RCC 7860 (cell line): ENCODE results near the gene ODC1.
"Not testable (repeated sequence)": the region's sequence is repeated elsewhere in the genome, so short reads cannot be mapped to it uniquely, and the experiment has no call there.

ENCODE experiments used
- DNase-seq: peaks from one replicate; pipeline ENCODE4 v3.0.0-alpha.2; 2015; ENCODE audit warnings: low spot score
- FAIRE-seq: peaks from 2 replicates; lab custom pipeline; 2012; peaks lifted over from hg19 to GRCh38; lab: Jason Lieb, UNC

Gene ODC1

DNA sequence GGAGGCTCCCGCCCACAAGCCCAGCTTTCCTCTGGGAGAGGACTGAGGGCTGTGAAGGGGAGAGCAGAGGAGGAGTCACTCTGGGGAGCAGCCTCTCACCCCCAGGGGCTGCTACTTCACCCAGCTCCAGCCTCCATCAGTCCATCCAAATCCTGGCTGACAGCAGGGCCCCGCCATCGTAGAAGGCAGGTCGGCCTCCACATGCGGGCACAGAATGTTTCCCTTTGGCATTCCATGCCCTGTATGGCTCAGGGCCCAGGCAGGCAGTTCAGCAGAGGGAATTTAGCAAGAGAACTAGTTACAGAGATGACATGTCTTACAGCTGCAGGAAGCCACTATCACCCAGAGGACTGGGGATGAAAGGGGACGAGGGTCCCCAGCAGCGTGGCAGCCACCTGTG, 6.4 kb upstream of the ODC1 start:
- no peak for DNase-seq
- no peak for FAIRE-seq

DNA sequence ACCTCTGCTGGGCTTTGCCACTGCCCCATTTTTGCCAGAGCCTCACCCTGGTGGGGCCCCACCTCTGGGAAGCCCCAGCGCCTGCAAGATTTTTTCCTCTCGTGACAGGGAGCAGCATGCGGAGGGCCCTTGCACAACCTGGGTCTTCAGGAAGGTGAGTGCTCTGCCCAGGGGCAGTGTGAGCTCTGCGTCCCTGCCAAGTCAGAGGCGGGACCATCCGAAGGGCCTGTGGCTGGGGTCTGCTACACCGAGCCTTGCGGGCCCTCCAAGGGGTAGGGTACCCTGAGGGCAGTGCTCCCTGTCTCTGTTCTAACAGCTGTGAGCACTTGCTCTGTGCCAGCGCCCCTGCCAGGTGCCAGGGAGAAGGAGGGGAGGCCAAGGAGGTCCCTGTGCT, 5.8 kb upstream of the ODC1 start:
- no peak for DNase-seq
- FAIRE-seq = no peak

DNA sequence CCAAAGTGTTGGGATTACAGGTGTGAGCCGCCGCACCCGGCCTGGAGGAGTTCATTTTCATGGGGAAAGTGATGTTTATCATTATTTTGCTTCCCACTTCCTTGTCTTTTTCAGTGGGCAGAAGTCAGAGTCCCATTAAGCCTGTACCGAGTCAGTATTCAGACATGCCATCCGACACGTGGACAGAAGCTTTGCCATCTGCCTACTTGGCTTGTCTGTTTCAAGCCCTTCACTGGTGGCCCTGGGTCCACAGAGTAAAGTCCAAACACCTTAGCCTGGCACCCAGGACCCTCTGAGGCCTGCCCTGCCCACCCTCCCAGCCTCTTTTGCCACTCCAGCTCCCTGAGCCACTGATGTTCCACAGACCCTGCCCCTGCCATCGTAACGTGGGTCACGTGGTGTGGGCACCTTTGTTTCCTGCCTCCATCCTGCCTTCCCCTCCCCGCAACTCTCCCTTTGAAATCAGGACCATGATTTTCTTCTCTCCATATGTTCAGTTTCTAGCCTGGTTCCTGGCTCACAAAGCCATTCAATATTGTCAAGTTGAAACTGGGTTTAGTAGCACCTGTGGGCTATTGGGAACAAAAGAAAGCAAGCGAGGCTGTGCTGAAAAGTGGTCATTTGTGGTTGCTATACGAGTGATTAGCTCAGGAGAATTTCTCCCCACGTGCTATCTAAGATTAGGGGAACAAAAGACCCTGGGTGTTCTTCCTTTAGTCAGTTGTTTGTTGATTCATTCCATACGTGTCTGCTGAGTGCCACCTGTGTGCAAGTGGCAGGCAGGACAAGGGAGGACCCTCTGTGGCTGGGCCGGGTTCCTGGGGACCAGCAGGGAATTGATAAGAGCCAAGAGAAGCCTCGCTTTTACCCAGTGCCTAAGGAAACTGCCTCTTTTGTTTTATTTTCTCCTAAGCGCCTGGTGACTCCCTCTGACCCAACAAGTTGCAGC, 5.1 kb upstream of the ODC1 start:
- DNase-seq (no peak), FAIRE-seq (no peak)

DNA sequence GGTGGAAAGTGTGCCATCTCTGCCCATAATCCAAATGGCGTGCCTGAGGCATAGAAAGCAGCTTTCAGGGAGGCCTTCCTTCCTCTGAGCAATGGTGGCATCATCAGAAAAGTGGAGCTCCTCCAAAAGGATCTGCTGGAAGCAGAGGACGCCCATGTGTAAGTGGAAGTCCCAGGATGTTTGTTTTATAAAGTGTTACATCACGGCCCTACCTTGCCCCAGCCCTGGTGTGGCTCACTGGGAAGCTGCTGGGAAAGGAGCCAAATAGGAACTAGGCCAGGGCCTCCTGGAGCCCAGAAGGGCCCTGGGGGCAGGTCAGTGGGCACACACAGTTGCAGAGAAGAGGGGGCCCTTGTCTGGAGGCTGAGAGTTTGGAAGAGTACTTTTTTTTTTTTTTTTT, 4.2 kb upstream of the ODC1 start:
- peak; percentile 73 for FAIRE-seq
- peak; percentile 89 for DNase-seq

DNA sequence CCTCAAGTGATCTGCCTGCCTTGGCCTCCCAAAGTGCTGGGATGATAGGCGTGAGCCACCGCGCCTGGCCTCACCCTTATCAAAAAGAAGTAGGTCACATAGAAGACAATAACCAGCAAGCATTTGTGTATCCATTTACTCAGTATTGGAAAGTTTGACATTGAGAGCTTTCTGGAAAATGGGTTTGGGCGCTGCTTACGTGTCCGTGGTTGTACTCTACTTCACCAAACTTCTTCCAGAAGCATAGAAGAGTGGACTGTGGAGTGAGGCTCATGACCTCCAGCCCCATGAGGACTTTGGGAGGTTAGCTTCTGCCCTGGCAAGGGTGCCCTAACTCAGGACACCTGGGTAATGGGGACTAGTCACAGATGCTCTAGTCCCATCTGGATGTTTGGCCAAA, 3.7 kb upstream of the ODC1 start:
- no peak for DNase-seq
- FAIRE-seq = no peak

DNA sequence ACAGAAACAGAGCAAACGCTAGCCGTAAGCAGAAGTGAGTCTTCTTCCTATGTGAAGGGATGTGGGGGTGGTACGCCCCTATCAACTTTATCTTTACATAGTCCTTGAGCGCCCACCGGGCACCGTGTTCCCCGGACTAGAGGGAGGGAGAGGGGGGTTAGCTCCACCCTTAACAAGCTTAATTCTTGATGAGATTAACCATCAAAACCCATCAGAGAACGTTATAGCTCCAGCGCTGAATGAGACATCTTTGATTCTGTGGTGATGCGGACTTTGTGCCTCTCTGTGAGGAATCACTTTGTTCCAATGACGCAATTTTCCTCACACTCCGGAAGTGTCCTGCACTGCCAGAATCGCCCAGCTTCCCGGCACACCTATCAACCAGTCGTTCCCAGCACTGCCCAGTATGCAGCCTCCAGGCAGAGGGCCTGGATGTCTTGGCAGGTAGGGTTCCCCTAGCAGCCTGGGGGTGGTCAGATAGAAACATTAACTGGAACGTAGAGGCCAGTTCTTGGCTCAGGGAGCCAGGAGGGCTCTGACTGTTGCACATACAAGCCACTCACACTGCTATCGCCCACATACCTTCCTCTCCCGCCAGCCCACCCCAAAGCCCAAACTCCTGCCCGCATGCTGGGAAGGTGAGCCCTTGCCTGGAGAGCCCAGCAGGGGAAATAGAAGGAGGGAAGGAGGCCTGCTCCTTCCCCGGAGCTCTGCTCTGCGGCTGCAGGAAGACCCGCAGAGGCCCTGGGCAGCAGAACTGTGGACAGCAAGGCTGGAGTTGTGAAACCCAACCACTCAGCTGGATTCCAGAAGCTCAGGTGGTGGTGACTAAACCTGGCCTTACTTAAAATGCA, 1.9 kb upstream of the ODC1 start:
- DNase-seq = no peak
- FAIRE-seq = no peak

DNA sequence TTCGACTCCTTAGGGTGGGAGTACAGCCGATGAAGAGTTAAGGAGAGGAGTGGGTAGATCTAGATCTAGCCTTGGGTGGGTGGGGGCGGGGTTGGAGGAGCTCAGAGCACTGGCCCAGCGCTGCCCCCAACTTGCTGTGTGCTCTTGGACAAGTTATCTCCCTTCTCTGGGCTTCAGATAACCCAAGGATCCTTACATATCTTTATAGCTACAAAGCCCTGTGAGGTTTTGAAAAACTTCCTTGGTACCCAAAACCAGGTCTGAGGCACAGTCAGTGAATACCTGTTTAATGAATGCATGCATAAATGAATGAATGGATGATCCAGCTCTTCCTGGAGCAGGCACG, 1.3 kb upstream of the ODC1 start:
- FAIRE-seq = no peak
- DNase-seq = no peak

DNA sequence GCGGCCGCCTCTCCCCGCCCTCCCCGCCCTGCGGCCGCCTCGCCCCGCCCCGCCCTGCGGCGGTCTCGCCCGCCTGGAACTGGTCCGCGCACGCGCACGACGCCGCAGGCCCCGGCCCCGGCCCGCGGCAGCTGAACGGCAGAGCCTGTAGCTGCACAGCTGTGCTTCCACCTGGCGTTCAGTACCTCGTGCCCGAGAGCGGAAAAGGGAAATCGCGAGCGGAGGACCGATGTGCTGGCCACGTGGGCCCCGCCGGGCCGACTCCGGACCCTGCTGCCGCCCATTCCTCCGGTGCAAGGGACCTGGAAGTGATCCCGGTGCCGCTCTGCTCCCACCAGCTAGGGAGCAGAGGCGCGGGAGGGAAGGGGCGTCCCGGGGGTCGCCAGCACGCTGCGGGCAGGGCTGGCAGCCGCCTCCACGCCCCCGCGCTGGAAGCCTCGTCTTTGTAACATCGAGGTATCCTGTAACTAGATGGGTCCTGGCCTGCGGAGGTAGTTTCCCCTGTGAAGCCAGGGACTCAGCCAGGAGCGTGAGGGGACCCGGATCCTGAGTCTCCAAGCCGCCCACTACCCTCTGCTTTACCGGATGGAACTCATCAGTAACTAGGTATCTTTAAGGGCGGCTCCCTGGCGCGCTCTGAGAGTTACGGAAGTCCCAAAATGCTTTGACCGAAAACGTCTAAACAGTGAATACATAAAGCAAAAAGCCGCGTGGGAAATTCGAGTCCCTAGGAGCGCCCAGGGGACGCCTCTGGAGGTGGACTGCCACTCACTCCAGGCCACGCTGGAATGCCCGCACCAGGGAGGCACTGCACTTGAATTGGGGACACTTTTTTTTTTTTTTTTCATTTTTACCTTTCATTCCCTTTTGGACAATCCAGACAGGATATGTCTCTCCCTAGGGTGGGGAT, 704 bp upstream of the ODC1 start:
- no peak for FAIRE-seq

DNA sequence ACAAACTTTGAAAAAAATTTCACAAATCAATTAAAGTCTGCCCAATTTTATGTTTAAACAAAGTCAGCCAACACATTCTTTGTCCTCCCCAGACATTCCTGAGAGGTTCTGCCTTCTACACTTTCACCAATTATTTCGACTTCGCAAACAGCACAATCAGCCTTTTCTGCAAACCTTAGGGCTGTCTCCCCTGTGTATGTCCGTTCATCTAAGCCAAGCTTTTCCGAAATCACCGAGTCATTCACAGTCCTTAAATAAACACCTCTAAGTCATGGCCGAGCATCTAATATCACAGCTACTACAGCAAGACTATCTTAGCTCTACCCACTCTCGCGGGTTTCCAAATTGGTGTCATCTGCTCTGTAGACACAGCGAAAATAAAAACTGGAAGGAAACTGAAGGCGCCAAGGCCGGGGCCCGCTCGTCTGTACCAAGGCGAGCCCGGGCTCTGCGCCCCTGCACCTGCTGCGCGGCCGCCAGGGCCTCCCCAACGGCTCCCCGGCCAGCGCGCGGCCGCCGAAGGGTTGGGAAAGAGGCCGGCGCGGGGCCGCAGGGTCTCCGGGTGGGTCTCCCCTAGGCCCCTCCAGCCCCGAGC, 730 bp downstream of the ODC1 start:
- FAIRE-seq (no peak), DNase-seq (peak; percentile 36)

More for the DNA sequence above, 704 bp upstream of the ODC1 start:
- DNase-seq = peak; percentile 89

DNA sequence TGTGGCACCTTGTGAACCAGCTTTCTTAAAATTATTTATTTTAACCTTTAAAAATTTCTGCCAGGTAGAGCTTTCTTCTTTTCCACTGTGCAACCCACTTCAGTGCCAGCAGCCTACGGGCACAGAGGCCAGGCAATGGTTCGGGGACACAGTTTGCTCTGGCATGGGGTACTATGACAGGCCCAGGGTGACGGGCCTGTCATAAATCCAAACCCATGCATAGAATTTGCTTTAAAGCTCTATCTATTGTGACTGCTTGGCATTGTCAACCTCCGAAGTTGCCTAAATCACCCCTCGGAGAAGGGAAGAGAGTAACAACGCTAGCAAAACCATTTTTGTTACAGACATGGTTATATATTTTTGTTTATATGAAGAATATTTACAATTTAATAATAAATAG, 1.5 kb downstream of the ODC1 start:
- FAIRE-seq (no peak), DNase-seq (no peak)

DNA sequence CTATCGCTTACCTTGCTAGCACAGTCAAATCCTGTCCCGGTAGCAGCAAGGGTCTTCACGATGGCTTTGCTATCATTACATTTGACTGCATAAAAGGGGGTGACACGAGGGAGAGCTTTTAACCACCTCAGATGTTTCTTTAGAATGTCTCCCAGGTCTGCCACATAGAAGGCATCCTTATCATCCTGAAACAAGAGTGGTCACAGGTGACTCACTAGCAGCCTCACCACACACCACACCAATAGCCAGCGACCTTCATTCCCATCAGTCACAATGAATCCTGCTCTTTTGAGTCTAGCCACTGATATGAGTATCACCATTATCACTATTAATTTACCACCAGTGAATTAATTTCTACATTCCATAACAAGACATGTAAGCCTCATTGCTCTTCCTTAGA, 3.7 kb downstream of the ODC1 start:
- FAIRE-seq = no peak

DNA sequence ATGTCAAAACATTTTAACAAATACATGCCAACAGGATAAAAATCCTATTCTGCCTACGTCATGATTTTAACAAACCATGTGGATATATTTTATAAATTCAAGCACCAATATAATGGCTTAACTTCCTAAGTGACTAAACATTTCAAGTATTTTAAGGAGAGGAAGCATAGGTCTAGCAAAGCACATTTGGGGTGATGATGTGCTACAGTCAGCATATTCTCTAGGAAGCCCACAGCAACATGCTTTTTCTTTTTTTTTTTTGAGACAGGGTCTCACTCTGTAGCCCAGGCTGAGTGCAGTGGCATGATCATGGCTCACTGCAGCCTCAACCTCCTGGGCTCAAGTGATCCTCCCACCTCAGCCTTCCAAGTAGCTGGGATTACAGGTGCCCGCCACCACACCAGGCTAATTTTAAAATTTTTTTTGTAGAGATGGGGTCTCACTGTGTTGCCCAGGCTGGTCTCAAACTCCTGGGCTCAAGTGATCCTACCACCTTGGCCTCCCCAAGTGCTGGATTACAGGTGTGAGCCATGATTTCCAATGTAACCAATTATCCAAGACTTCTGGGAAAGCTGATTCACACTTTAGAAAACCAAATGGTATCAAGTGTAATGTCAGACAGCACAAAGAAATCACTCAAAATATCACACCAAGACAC, 5.5 kb downstream of the ODC1 start:
- not testable (repeated sequence) for FAIRE-seq, DNase-seq

More for the DNA sequence above, 3.7 kb downstream of the ODC1 start:
- peak; percentile 31 for DNase-seq

DNA sequence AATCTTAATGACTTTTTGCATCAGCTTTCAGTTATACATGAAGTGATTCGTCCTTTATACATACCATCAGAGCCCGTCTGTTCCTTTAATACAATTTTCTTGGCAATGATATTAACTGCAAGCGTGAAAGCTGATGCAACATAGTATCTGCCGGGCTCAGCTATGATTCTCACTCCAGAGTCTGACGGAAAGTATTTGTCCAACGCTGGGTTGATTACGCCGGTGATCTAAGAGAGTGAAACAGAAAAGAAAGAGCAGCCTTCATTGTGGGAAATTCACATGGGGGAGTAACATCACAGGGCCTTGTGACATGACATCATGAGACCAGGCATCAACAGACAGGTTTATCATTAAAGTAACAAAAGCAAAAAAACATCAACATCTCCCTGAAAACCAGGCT, 6.2 kb downstream of the ODC1 start:
- no peak for FAIRE-seq

DNA sequence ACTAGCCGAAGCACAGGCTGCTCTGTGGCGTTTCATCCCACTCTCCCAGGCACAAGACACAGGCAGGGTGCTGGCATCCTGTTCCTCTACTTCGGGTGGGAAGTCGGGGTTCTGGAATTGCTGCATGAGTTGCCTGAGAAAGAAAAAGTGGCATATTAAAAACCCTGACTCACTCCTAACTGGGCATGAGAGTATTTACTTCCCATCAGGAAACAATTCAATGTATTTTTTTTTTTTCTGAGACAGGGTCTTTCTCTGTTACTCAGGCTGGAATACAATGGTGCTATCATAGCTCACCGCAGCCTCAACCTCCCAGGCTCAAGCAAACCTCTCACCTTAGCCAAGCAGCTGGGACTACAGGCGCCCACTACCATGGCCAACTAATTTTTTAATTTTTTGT, 7.4 kb downstream of the ODC1 start:
- DNase-seq = no peak
- FAIRE-seq = no peak

More for the DNA sequence above, 6.2 kb downstream of the ODC1 start:
- no peak for DNase-seq

DNA sequence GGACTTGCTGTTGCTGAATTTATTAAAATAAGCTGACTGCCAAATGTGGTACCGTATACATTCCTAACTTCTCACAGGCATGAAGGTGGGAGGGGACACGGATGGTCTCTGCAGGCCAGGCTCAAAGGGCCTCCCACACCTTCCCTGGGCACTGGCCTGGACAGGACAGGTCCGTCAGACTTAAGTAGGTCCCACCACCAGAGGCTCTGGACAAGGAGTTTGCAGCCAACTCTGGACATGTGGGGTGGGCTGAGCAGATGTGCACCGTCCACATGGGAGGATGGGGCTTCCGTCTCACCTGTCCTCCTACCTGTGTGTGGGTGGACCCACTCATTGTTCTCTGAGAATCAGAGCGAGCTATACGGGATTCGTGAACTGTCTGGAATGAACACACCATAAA, 8.2 kb downstream of the ODC1 start:
- DNase-seq (no peak), FAIRE-seq (no peak)

DNA sequence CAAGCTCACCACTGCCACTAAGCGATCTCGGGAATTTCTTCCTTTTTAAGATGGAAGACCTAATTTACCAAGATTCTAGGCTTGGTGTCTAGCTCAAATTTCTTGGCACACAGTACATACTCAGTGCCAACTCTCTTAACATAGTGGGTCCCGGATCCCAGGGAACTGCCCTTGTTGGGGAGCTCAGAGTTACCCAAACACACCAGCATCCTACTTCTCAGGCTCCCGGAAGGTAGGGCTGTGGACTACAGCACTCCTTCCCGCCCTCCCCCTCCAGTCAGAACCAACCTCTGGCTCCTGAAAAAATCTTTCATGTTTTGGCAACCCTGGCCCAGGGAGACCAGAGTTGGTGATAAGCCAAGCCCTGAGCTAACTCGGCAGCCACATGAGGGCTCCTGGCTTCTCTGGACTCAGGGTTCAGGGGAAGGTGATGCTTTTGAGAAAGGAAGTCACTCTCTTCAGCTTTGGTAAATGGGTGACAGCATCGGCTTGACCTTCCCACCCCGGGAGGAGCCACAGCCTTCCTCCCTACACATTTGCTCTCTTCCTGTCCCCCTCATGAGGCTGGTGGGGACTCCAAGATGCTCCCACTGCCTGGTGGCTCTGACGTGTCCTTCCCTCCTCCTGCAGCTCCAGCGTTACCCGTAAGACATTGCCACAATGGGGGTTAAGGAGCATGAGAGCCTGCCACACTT, 8.8 kb downstream of the ODC1 start:
- FAIRE-seq (no peak), DNase-seq (no peak)

DNA sequence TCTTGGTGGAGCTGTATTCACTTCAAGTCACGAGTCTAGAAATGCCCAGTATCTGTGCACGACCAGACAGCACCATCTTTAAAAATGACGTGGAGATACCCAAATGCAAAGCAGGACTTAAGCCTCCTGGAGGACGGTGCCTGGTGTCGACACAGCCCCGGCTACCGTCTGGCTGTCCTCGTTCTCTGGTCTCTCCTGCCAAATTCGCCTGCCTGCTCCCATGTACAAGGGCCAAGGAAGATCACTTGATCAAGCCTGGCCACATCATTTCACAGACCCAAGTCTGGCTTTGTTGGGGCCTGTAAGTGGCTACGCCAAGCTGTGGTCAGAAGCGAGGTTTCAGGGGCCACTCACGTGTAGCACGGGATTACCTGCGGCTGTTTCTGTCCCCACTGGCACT, 9.4 kb downstream of the ODC1 start:
- DNase-seq = no peak

DNA sequence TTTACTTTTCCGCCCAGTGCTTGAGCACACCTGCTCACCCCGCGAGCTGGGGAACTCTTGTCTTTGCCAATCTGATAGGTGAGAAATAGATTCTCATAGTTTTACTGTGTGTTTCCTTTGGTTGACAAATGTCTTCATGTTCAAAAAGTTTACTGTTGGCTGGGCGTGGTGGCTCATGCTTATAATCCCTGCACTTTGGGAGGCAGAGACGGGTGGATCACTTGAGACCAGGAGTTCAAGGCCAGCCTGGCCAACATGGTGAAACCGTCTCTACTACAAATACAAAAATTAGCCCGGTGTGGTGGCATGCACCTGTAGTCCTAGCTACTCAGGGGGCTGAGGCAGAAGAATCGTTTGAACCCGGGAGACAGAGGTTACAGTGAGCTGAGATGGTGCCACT, 10.3 kb downstream of the ODC1 start:
- FAIRE-seq = no peak
- no peak for DNase-seq

More for the DNA sequence above, 9.4 kb downstream of the ODC1 start:
- FAIRE-seq = no peak

DNA sequence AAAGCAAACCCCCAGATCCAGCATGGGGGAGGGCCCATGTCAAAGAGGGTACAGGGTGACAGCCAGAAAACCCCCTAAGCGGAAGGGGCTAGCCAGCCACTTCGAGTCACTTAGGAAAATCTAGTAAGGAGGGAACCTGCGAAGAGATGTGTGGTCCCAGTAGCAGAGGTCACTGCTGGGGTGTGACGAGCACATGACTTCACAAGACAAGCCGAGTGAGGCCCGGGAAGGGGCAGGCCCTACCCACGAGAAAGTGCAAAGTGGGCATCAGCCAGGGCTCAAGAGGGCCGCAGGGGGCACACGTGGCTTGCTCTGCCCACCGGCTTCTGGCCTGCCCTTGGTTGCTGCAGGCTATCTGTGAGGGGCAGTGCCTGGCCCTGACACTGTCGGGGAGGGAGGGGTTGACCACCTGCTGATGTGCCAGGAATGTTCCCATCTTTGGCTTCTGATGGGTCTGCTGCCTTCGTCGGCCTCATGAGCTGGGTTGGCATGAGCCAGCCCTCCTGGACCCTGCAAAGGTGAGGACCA, 11.5 kb downstream of the ODC1 start:
- DNase-seq (no peak), FAIRE-seq (no peak)
